HL-60 (cell line): ENCODE measurements around the gene SHC1.
A peak's percentile ranks its signal among the peaks of the same experiment; 100 is the strongest.

Source experiments
- DNase-seq, 2 experiments: peaks; one replicate each; pipeline ENCODE4 v3.0.0-alpha.2; 2010 to 2020; ENCODE audit warnings: low read depth in 1 of 2, low spot score in 1 of 2
- H3K27ac ChIP-seq: fragments of 250-450 bp; sonication (Bioruptor Pico); replicated peaks from 2 replicates; pipeline ENCODE4 v1.5.1; 2020; ENCODE audit warnings: mild to moderate bottlenecking, moderate library complexity
- H3K27me3 ChIP-seq: fragments of 250-450 bp; sonication (Bioruptor Pico); 2 replicates; pipeline ENCODE4 v1.5.1; 2021; ENCODE audit warnings: mild to moderate bottlenecking, moderate library complexity; ENCODE audit not compliant: insufficient read depth, poor library complexity, severe bottlenecking
- H3K4me3 ChIP-seq: replicated peaks from 2 replicates; pipeline ENCODE4 v1.5.1; 2011; ENCODE audit warnings: mild to moderate bottlenecking, control low read depth, low read length; ENCODE audit not compliant: insufficient read depth
- CTCF ChIP-seq: IDR thresholded peaks from one replicate; pipeline ENCODE4 v1.5.1; 2011; ENCODE audit warnings: low read length, control low read depth, inconsistent platforms; ENCODE audit not compliant: insufficient read depth
- GABPA ChIP-seq: IDR thresholded peaks from 2 replicates; pipeline ENCODE4 v1.6.1; 2012; ENCODE audit warnings: low read depth
- POLR2AphosphoS5 ChIP-seq: IDR thresholded peaks from 2 replicates; pipeline ENCODE4 v1.6.1; 2012; ENCODE audit warnings: low read depth
- SPI1 ChIP-seq: IDR thresholded peaks from 2 replicates; pipeline ENCODE4 v1.6.1; 2012; ENCODE audit warnings: low read depth, mild to moderate bottlenecking, borderline replicate concordance
- TF ChIP-seq, protein P1 (sequence below): IDR thresholded peaks from 2 replicates; pipeline ENCODE4 v1.6.1; 2012; ENCODE audit warnings: low read depth; ENCODE audit not compliant: insufficient replicate concordance

SHC1 gene

GRCh38 chr1:154983776-154984466 lies 13.4 kb upstream of the SHC1 start:
- Histone ChIP-seq H3K27me3 (no peaks in the 10 kb centered on the region), H3K27ac (peak overlapping the region; percentile 66), H3K4me3 (peak overlapping the region; percentile 83)
- TF ChIP-seq, protein P1, sequence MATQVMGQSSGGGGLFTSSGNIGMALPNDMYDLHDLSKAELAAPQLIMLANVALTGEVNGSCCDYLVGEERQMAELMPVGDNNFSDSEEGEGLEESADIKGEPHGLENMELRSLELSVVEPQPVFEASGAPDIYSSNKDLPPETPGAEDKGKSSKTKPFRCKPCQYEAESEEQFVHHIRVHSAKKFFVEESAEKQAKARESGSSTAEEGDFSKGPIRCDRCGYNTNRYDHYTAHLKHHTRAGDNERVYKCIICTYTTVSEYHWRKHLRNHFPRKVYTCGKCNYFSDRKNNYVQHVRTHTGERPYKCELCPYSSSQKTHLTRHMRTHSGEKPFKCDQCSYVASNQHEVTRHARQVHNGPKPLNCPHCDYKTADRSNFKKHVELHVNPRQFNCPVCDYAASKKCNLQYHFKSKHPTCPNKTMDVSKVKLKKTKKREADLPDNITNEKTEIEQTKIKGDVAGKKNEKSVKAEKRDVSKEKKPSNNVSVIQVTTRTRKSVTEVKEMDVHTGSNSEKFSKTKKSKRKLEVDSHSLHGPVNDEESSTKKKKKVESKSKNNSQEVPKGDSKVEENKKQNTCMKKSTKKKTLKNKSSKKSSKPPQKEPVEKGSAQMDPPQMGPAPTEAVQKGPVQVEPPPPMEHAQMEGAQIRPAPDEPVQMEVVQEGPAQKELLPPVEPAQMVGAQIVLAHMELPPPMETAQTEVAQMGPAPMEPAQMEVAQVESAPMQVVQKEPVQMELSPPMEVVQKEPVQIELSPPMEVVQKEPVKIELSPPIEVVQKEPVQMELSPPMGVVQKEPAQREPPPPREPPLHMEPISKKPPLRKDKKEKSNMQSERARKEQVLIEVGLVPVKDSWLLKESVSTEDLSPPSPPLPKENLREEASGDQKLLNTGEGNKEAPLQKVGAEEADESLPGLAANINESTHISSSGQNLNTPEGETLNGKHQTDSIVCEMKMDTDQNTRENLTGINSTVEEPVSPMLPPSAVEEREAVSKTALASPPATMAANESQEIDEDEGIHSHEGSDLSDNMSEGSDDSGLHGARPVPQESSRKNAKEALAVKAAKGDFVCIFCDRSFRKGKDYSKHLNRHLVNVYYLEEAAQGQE: no peak
- TF ChIP-seq POLR2AphosphoS5: no peak
- no peak for DNase-seq

DNA sequence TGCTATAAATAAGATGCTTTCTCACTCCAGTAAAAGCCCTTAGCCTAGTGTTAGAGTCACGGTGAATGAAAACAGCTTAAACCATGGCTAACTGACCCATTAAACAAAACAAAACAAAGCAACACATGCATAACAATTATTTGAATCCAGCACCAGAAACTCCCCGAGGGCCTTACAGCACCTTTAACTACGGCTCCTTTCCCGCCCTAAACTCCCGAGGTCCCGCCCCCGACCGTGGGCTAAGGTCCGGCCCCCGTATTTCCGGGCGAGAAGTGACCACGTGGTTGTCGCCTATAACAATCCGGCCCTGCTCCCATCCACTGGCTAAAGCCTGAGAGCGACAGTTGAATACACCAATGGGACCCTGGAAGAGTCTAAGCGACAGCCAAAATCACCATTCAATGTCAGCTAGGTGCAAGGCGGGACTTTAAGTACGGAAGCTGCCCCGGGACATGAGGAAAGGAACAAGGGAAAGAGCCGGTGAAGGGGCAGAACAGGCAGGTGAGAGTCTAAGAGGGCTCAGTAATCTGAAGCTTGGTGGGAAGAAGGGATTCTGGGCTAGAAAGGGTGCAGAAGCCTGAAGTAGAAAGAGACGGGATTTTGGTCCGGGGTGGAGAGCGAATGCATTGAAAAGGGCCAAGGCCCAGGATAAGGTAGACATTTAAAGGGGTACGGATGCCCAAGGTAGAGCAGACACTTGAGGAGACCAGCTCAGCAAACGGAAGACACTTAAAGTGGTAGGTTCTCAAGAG lies 12.5 kb upstream of the SHC1 start, which contains the start of gene FLAD1:
Gene FLAD1, plus strand, starts transcription at position 448 of the 752 bp plus-strand sequence. CDS start 351 bp downstream, outside the sequence.
- TF ChIP-seq SPI1: peak; percentile 46; the same call in 1 of the 2 replicates
- peak; percentile 37; the same call in 1 of the 2 replicates for TF ChIP-seq POLR2AphosphoS5
- peak; percentile 91 for TF ChIP-seq GABPA
- TF ChIP-seq, protein P1: no peak
- Histone ChIP-seq H3K27ac (peak within 1 kb of the TSS; percentile 69), H3K4me3 (peak within 1 kb of the TSS; percentile 83), H3K27me3 (no peaks in the 10 kb centered on the region)
- DNase-seq: peak; percentile 100

DNA sequence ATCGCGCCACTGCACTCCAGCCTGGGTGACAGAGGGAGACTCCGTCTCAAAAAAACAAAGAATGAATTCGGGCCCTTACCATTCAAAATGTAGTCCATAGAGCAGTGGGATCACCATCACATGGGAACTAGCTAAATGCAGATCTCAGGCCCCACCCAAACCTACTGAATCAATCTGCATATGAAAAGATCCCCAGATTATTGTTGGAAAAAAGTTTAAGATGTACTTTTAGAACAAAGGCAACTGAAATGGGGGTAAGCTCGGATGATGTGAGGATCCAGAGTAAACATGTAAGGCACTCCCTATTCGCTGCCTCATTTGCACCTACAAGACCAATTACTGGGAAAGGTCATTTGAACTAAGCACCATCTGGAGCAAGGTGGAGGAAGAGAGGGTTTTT lies 11.8 kb upstream of the SHC1 start:
- no peak for TF ChIP-seq POLR2AphosphoS5
- TF ChIP-seq, protein P1: no peak
- TF ChIP-seq SPI1: no peak
- no peak for TF ChIP-seq CTCF
- DNase-seq: no peak
- Histone ChIP-seq H3K27me3 (no peaks in the 10 kb centered on the region), H3K4me3 (peak overlapping the region; percentile 83), H3K27ac (peak overlapping the region; percentile 69)

- no peak overlapping the region for H3K4me3 ChIP-seq
- DNase-seq: no peak
- H3K27ac ChIP-seq: no peak overlapping the region
- TF ChIP-seq CTCF: no peak
- no peak for TF ChIP-seq POLR2AphosphoS5
- TF ChIP-seq GABPA: no peak
- TF ChIP-seq SPI1: no peak
- TF ChIP-seq, protein P1: no peak
- no peaks in the 10 kb centered on the region for H3K27me3 ChIP-seq
These were observed 7.8 kb upstream of the SHC1 start for GRCh38 chr1:154978360-154978759.
